ENCODE data around the gene COL12A1. TPM values are rescaled to one million over a fixed set of nuclear protein-coding genes. Genes with fewer than 3 reads are reported as not detected.

COL12A1 gene
- total RNA-seq, 1 experiment from 2014 or later: 12.5 TPM

GRCh38 chr6:75052491-75052890, 153.4 kb downstream of the COL12A1 start:
- Histone ChIP-seq H3F3A (ENCODE audit: insufficient read depth, low read depth) (no peaks in the 10 kb centered on the region), H3K36me3 (ENCODE audit: low read depth) (no peaks in the 10 kb centered on the region), H3K79me2 (ENCODE audit: low read depth) (no peaks in the 10 kb centered on the region), H3K4me1 (replicated peaks; ENCODE audit: insufficient read depth) (no peaks in the 10 kb centered on the region), H3K4me3 (no peak overlapping the region), H2AFZ (no peak overlapping the region), H3K9me2 (ENCODE audit: insufficient read depth) (no peaks in the 10 kb centered on the region), H3K9me3 (ENCODE audit: insufficient read depth, low read depth) (no peaks in the 10 kb centered on the region), H3K27ac (no peak overlapping the region), H3K4me2 (no peak overlapping the region), H3K27me3 (ENCODE audit: insufficient read depth, low read depth) (no peaks in the 10 kb centered on the region), H4K20me1 (ENCODE audit: insufficient read depth) (no peaks in the 10 kb centered on the region)
- BruUV-seq (replicated peaks): no TSS peak
- no peak for TF ChIP-seq EZH2 (IDR thresholded peaks at IDR 0.05; ENCODE audit: low read depth)
- TF ChIP-seq CTCF (conservative IDR thresholded peaks at IDR 0.05): no peak
- intact Hi-C loops (cut with micrococcal nuclease; ENCODE audit: unreplicated experiment): no loop called here
- CTCF ChIA-PET: no interaction called here
- DNase-seq: no peak
- POLR2A ChIA-PET (ENCODE audit: unreplicated experiment): no interaction called here

GRCh38 chr6:75049308-75049707, 156.5 kb downstream of the COL12A1 start:
- no peak for DNase-seq
- Histone ChIP-seq H3K79me2 (ENCODE audit: low read depth) (no peaks in the 10 kb centered on the region), H3K36me3 (ENCODE audit: low read depth) (no peaks in the 10 kb centered on the region), H3K4me1 (replicated peaks; ENCODE audit: insufficient read depth) (no peaks in the 10 kb centered on the region), H3K4me2 (no peak overlapping the region), H4K20me1 (ENCODE audit: insufficient read depth) (no peaks in the 10 kb centered on the region), H3K4me3 (no peak overlapping the region), H3K9me2 (ENCODE audit: insufficient read depth) (no peaks in the 10 kb centered on the region), H3K9me3 (ENCODE audit: insufficient read depth, low read depth) (no peaks in the 10 kb centered on the region), H3F3A (ENCODE audit: insufficient read depth, low read depth) (no peaks in the 10 kb centered on the region), H3K27ac (no peak overlapping the region), H3K27me3 (ENCODE audit: insufficient read depth, low read depth) (no peaks in the 10 kb centered on the region), H2AFZ (no peak overlapping the region)
- BruUV-seq (replicated peaks): no TSS peak
- ChIA-PET CTCF (interaction anchor here (0.7 kb wide), 1 partner anchor 95 kb away, joined by 3 read pairs; no protein-coding TSS in a partner anchor), POLR2A (ENCODE audit: unreplicated experiment) (no interaction called here)
- intact Hi-C loops (cut with micrococcal nuclease; ENCODE audit: unreplicated experiment): no loop called here
- TF ChIP-seq EZH2 (IDR thresholded peaks at IDR 0.05; ENCODE audit: low read depth): no peak
- TF ChIP-seq CTCF (conservative IDR thresholded peaks at IDR 0.05): no peak

GRCh38 chr6:75044846-75045245, 161.0 kb downstream of the COL12A1 start:
- ChIA-PET CTCF (no interaction called here), POLR2A (ENCODE audit: unreplicated experiment) (no interaction called here)
- no peak for DNase-seq
- Histone ChIP-seq H3K79me2 (ENCODE audit: low read depth) (no peaks in the 10 kb centered on the region), H4K20me1 (ENCODE audit: insufficient read depth) (no peaks in the 10 kb centered on the region), H2AFZ (no peak overlapping the region), H3K9me2 (ENCODE audit: insufficient read depth) (no peaks in the 10 kb centered on the region), H3K27me3 (ENCODE audit: insufficient read depth, low read depth) (no peaks in the 10 kb centered on the region), H3K4me2 (no peak overlapping the region), H3K36me3 (ENCODE audit: low read depth) (no peaks in the 10 kb centered on the region), H3K4me1 (replicated peaks; ENCODE audit: insufficient read depth) (no peaks in the 10 kb centered on the region), H3K27ac (no peak overlapping the region), H3F3A (ENCODE audit: insufficient read depth, low read depth) (no peaks in the 10 kb centered on the region), H3K9me3 (ENCODE audit: insufficient read depth, low read depth) (peaks cover 5% of the 10 kb centered on the region; the same call in 1 of the 2 replicates), H3K4me3 (no peak overlapping the region)
- BruUV-seq (replicated peaks): no TSS peak
- intact Hi-C loops (cut with micrococcal nuclease; ENCODE audit: unreplicated experiment): no loop called here
- TF ChIP-seq EZH2 (IDR thresholded peaks at IDR 0.05; ENCODE audit: low read depth) (no peak), CTCF (conservative IDR thresholded peaks at IDR 0.05) (no peak)
